Mesenchymal stem cell (in vitro differentiated cells and primary cell): ENCODE data around the gene L3MBTL1.
A peak's percentile ranks its signal among the peaks of the same experiment; 100 is the strongest.

Experiments used
- DNase-seq: peaks from one replicate; pipeline ENCODE4 v3.0.0-alpha.2; 2013
- H2AFZ ChIP-seq: one replicate; pipeline ENCODE4 v1.6.1; 2013; ENCODE audit warnings: low read depth, mild to moderate bottlenecking, control low read depth, inconsistent platforms, low read length, moderate library complexity
- H2AK5ac ChIP-seq: 2 replicates; pipeline ENCODE4 v1.6.1; 2013; ENCODE audit warnings: low read length, moderate library complexity, mild to moderate bottlenecking, inconsistent platforms; ENCODE audit not compliant: severe bottlenecking
- H2BK120ac ChIP-seq: one replicate; pipeline ENCODE4 v1.6.1; 2013; ENCODE audit warnings: low read depth, mild to moderate bottlenecking, inconsistent platforms, low read length, moderate library complexity
- H2BK12ac ChIP-seq, 2 experiments: one replicate each; pipeline ENCODE4 v1.6.1; 2013; ENCODE audit warnings: inconsistent platforms in 2 of 2, low read length in 2 of 2, mild to moderate bottlenecking in 2 of 2, moderate library complexity in 2 of 2, control low read depth in 1 of 2
- H2BK15ac ChIP-seq: one replicate; pipeline ENCODE4 v1.6.1; 2013; ENCODE audit warnings: mild to moderate bottlenecking, low read depth, inconsistent platforms; ENCODE audit not compliant: poor library complexity, severe bottlenecking
- H2BK5ac ChIP-seq: 2 replicates; pipeline ENCODE4 v1.6.1; 2013; ENCODE audit warnings: low read depth, mild to moderate bottlenecking, low read length, control low read depth, inconsistent platforms; ENCODE audit not compliant: poor library complexity, severe bottlenecking
- H3K14ac ChIP-seq, 2 experiments: one replicate each; pipeline ENCODE4 v1.6.1; 2013; ENCODE audit warnings: inconsistent platforms in 2 of 2, low read length in 2 of 2, control low read depth in 1 of 2, mild to moderate bottlenecking in 1 of 2, moderate library complexity in 1 of 2
- H3K18ac ChIP-seq, 2 experiments: one replicate each; pipeline ENCODE4 v1.6.1; 2013; ENCODE audit warnings: inconsistent platforms in 2 of 2, low read length in 2 of 2, control low read depth in 1 of 2, low read depth in 1 of 2, mild to moderate bottlenecking in 1 of 2
- H3K23ac ChIP-seq, 2 experiments: one replicate each; pipeline ENCODE4 v1.6.1; 2013; ENCODE audit warnings: inconsistent platforms in 2 of 2, low read length in 2 of 2, mild to moderate bottlenecking in 2 of 2, moderate library complexity in 2 of 2, control low read depth in 1 of 2
- H3K27ac ChIP-seq: 2 replicates; pipeline ENCODE4 v1.5.1; 2013; ENCODE audit warnings: mild to moderate bottlenecking, moderate library complexity, low read length, control low read depth, inconsistent platforms; ENCODE audit not compliant: poor library complexity, severe bottlenecking
- H3K27me3 ChIP-seq, 2 experiments: 2 replicates each; pipeline versions ENCODE4 v1.6.1 to v1.7.0; 2013; ENCODE audit warnings: low read length in 2 of 2, mild to moderate bottlenecking in 2 of 2, moderate library complexity in 2 of 2, control low read depth in 1 of 2, inconsistent platforms in 1 of 2; ENCODE audit not compliant: control insufficient read depth in 1 of 2, insufficient read depth in 1 of 2
- H3K36me3 ChIP-seq, 2 experiments: 2 replicates each; pipeline versions ENCODE4 v1.6.1 to v1.7.0; 2013; ENCODE audit warnings: low read length in 2 of 2, control low read depth in 1 of 2, inconsistent platforms in 1 of 2, low read depth in 1 of 2, mild to moderate bottlenecking in 1 of 2; ENCODE audit not compliant: insufficient read depth in 2 of 2, control insufficient read depth in 1 of 2
- H3K4ac ChIP-seq, 2 experiments: one replicate each; pipeline ENCODE4 v1.6.1; 2013; ENCODE audit warnings: inconsistent platforms in 2 of 2, low read length in 2 of 2, mild to moderate bottlenecking in 2 of 2, moderate library complexity in 2 of 2, control low read depth in 1 of 2, low read depth in 1 of 2
- H3K4me1 ChIP-seq: 2 replicates; pipeline ENCODE4 v1.6.1; 2013; ENCODE audit warnings: low read depth, low read length, control low read depth; ENCODE audit not compliant: control insufficient read depth, insufficient read depth
- H3K4me2 ChIP-seq: 2 replicates; pipeline ENCODE4 v1.6.1; 2013; ENCODE audit warnings: low read length, mild to moderate bottlenecking, inconsistent platforms; ENCODE audit not compliant: poor library complexity, severe bottlenecking
- H3K4me3 ChIP-seq, 2 experiments: 2 replicates each; pipeline versions ENCODE4 v1.5.1 to v1.7.0; 2013; ENCODE audit warnings: low read length in 2 of 2, mild to moderate bottlenecking in 2 of 2, control low read depth in 1 of 2, low read depth in 1 of 2; ENCODE audit not compliant: insufficient read depth in 1 of 2
- H3K79me1 ChIP-seq: replicated peaks from 2 replicates; pipeline ENCODE4 v1.6.1; 2013; ENCODE audit warnings: mild to moderate bottlenecking, control low read depth, low read length, inconsistent platforms; ENCODE audit not compliant: poor library complexity, severe bottlenecking
- H3K9ac ChIP-seq: 2 replicates; pipeline ENCODE4 v1.7.0; 2013; ENCODE audit warnings: mild to moderate bottlenecking, low read length, moderate library complexity
- H3K9me3 ChIP-seq: 2 replicates; pipeline ENCODE4 v1.7.0; 2013; ENCODE audit warnings: mild to moderate bottlenecking, low read length; ENCODE audit not compliant: control insufficient read depth
- H4K8ac ChIP-seq: one replicate; pipeline ENCODE4 v1.6.1; 2013; ENCODE audit warnings: inconsistent platforms, mild to moderate bottlenecking, low read length, moderate library complexity
- H4K91ac ChIP-seq: one replicate; pipeline ENCODE4 v1.6.1; 2013; ENCODE audit warnings: mild to moderate bottlenecking, low read length, inconsistent platforms
- WGBS: methylation state at CpG from one replicate; pipeline ENCODE4 v1.1.7; 2013; ENCODE audit warnings: mixed read lengths; 5-methylcytosine and 5-hydroxymethylcytosine counted together

The L3MBTL1 gene

GRCh38 chr20:43537921-43538877, 30.7 kb downstream of the L3MBTL1 start:
- H2AFZ ChIP-seq, result no peak overlapping the region
- H3K4ac ChIP-seq, result no peak overlapping the region
- no peak overlapping the region for H3K9ac ChIP-seq
- H3K9me3 ChIP-seq, result no peaks in the 10 kb centered on the region
- no peak overlapping the region for H4K91ac ChIP-seq
- 50% methylated on average over 4 of the region's 4 CpGs for WGBS
- H4K8ac ChIP-seq, result no peak overlapping the region
- H3K4me1 ChIP-seq, result peaks cover 5% of the 10 kb centered on the region
- no peak overlapping the region for H3K4me2 ChIP-seq
- no peak overlapping the region for H2AK5ac ChIP-seq
- no peak overlapping the region for H3K4me3 ChIP-seq
- H3K14ac ChIP-seq, result no peak overlapping the region
- DNase-seq, result peak; percentile 66
- peaks cover 0 to 50% of the 10 kb centered on the region in 2 experiments for H3K36me3 ChIP-seq
- H2BK120ac ChIP-seq, result no peak overlapping the region
- no peak overlapping the region for H3K23ac ChIP-seq
- H3K18ac ChIP-seq, result no peak overlapping the region
- H2BK12ac ChIP-seq, result no peak overlapping the region
- H3K27me3 ChIP-seq, result no peaks in the 10 kb centered on the region
- no peak overlapping the region for H3K27ac ChIP-seq
- H2BK5ac ChIP-seq, result no peak overlapping the region
- H2BK15ac ChIP-seq, result no peak overlapping the region
- H3K79me1 ChIP-seq, result no peaks in the 10 kb centered on the region

- 80% methylated on average over 6 of the region's 6 CpGs for WGBS
These were observed 31.6 kb downstream of the L3MBTL1 start for GRCh38 chr20:43538878-43539700.

GRCh38 chr20:43539975-43540672, 32.6 kb downstream of the L3MBTL1 start:
- H2AFZ ChIP-seq, result no peak overlapping the region
- H3K23ac ChIP-seq, result no peak overlapping the region
- no peaks in the 10 kb centered on the region for H3K9me3 ChIP-seq
- no peak overlapping the region for H2BK15ac ChIP-seq
- no peak overlapping the region for H3K18ac ChIP-seq
- no peak overlapping the region for H3K4me3 ChIP-seq
- H3K4ac ChIP-seq, result no peak overlapping the region
- H3K36me3 ChIP-seq, result peaks cover 0 to 50% of the 10 kb centered on the region in 2 experiments
- no peak overlapping the region for H3K9ac ChIP-seq
- no peaks in the 10 kb centered on the region for H3K79me1 ChIP-seq
- WGBS, result 93% methylated on average over 17 of the region's 17 CpGs
- H3K4me2 ChIP-seq, result no peak overlapping the region
- H3K4me1 ChIP-seq, result peaks cover 5% of the 10 kb centered on the region
- no peak overlapping the region for H4K8ac ChIP-seq
- H4K91ac ChIP-seq, result no peak overlapping the region
- no peaks in the 10 kb centered on the region for H3K27me3 ChIP-seq
- no peak overlapping the region for H2BK12ac ChIP-seq
- no peak overlapping the region for H3K14ac ChIP-seq
- no peak overlapping the region for H2BK5ac ChIP-seq
- no peak overlapping the region for H2AK5ac ChIP-seq
- H3K27ac ChIP-seq, result no peak overlapping the region
- no peak overlapping the region for H2BK120ac ChIP-seq
- no peak for DNase-seq

More at GRCh38 chr20:43538878-43539700, 31.6 kb downstream of the L3MBTL1 start:
- no peaks in the 10 kb centered on the region for H3K9me3 ChIP-seq
- peaks cover 0 to 50% of the 10 kb centered on the region in 2 experiments for H3K36me3 ChIP-seq
- no peak overlapping the region for H3K4ac ChIP-seq
- H3K14ac ChIP-seq, result no peak overlapping the region
- H2BK15ac ChIP-seq, result peak overlapping the region; percentile 17
- no peak overlapping the region for H3K18ac ChIP-seq
- peaks cover 5% of the 10 kb centered on the region for H3K4me1 ChIP-seq
- H2BK5ac ChIP-seq, result no peak overlapping the region
- H3K23ac ChIP-seq, result no peak overlapping the region
- no peak overlapping the region for H4K8ac ChIP-seq
- no peaks in the 10 kb centered on the region for H3K27me3 ChIP-seq
- no peak overlapping the region for H2BK12ac ChIP-seq
- no peak overlapping the region for H2AK5ac ChIP-seq
- H2BK120ac ChIP-seq, result no peak overlapping the region
- no peak overlapping the region for H3K27ac ChIP-seq
- H3K4me3 ChIP-seq, result no peak overlapping the region
- H4K91ac ChIP-seq, result no peak overlapping the region
- H2AFZ ChIP-seq, result no peak overlapping the region
- no peak overlapping the region for H3K9ac ChIP-seq
- no peak overlapping the region for H3K4me2 ChIP-seq
- peak; percentile 16 for DNase-seq
- no peaks in the 10 kb centered on the region for H3K79me1 ChIP-seq
